Nephron (organoid): Measurements from ENCODE around the gene NAP1L5.
A peak's percentile ranks its signal among the peaks of the same experiment; 100 is the strongest.

Experiments used
- H3K27ac Mint-ChIP-seq, 3 experiments: 2 replicates each; pipeline ENCODE4 v1.8.0; 2020; ENCODE audit warnings: mixed read lengths in 3 of 3, mild to moderate bottlenecking in 2 of 3, moderate library complexity in 1 of 3
- H3K27me3 Mint-ChIP-seq: 2 replicates; pipeline ENCODE4 v1.8.0; 2021; ENCODE audit warnings: low read depth, mild to moderate bottlenecking, moderate library complexity, mixed read lengths
- H3K36me3 Mint-ChIP-seq: 2 replicates; pipeline ENCODE4 v1.8.0; 2020; ENCODE audit warnings: low read depth, mixed read lengths
- H3K4me1 Mint-ChIP-seq: 2 replicates; pipeline ENCODE4 v1.8.0; 2020; ENCODE audit warnings: mixed read lengths
- H3K4me3 Mint-ChIP-seq, 3 experiments: 2 replicates each; pipeline ENCODE4 v1.8.0; 2020; ENCODE audit warnings: mild to moderate bottlenecking in 3 of 3, mixed read lengths in 3 of 3, moderate library complexity in 2 of 3
- H3K9me3 Mint-ChIP-seq: 2 replicates; pipeline ENCODE4 v1.8.0; 2020; ENCODE audit warnings: mixed read lengths
- CTCF ChIP-seq, 3 experiments: fragments of 200-600 bp; sonication (generic); IDR thresholded peaks; one replicate each; pipeline ENCODE4 v1.5.0; 2021; ENCODE audit warnings: antibody characterized with exemption in 3 of 3; ENCODE audit not compliant: unreplicated experiment in 3 of 3

Gene NAP1L5

GRCh38 chr4:88744609-88745008 lies 47.0 kb upstream of the NAP1L5 start:
- Mint-ChIP-seq H3K9me3 (no peaks in the 10 kb centered on the region), H3K36me3 (peaks cover 95% of the 10 kb centered on the region), H3K27ac (peak overlapping the region in 2 of 3 experiments; percentile 11 to 22), H3K4me3 (no peak overlapping the region), H3K27me3 (no peaks in the 10 kb centered on the region), H3K4me1 (peaks cover 37% of the 10 kb centered on the region)
- TF ChIP-seq CTCF (IDR thresholded peaks at IDR 0.05; ENCODE audit: unreplicated experiment in 3 of 3): no peak

GRCh38 chr4:88743696-88744095 lies 46.1 kb upstream of the NAP1L5 start:
- TF ChIP-seq CTCF (IDR thresholded peaks at IDR 0.05; ENCODE audit: unreplicated experiment in 3 of 3): no peak
- Mint-ChIP-seq H3K36me3 (peaks cover 89% of the 10 kb centered on the region), H3K27me3 (no peaks in the 10 kb centered on the region), H3K4me3 (no peak overlapping the region), H3K27ac (no peak overlapping the region), H3K9me3 (no peaks in the 10 kb centered on the region), H3K4me1 (peaks cover 38% of the 10 kb centered on the region)

GRCh38 chr4:88742561-88742960 lies 44.9 kb upstream of the NAP1L5 start:
- Mint-ChIP-seq H3K4me3 (no peak overlapping the region), H3K4me1 (peaks cover 50% of the 10 kb centered on the region), H3K27ac (no peak overlapping the region), H3K27me3 (no peaks in the 10 kb centered on the region), H3K36me3 (peaks cover 88% of the 10 kb centered on the region), H3K9me3 (no peaks in the 10 kb centered on the region)
- TF ChIP-seq CTCF (IDR thresholded peaks at IDR 0.05; ENCODE audit: unreplicated experiment in 3 of 3): no peak

- peak overlapping the region; percentile 67 to 89 (median 82) for H3K27ac Mint-ChIP-seq
- peak overlapping the region in 1 of 3 experiments; percentile 21 for H3K4me3 Mint-ChIP-seq
- no peaks in the 10 kb centered on the region for H3K9me3 Mint-ChIP-seq
- H3K27me3 Mint-ChIP-seq: no peaks in the 10 kb centered on the region
- H3K36me3 Mint-ChIP-seq: peaks cover 68% of the 10 kb centered on the region
- peaks cover 37% of the 10 kb centered on the region for H3K4me1 Mint-ChIP-seq
- no peak for TF ChIP-seq CTCF (IDR thresholded peaks at IDR 0.05; ENCODE audit: unreplicated experiment in 3 of 3)
Observed at GRCh38 chr4:88738180-88738579, 40.6 kb upstream of the NAP1L5 start.

- no peaks in the 10 kb centered on the region for H3K9me3 Mint-ChIP-seq
- H3K4me3 Mint-ChIP-seq: peak overlapping the region; percentile 21 to 52 (median 37)
- peak overlapping the region; percentile 67 to 89 (median 82) for H3K27ac Mint-ChIP-seq
- peaks cover 37% of the 10 kb centered on the region for H3K4me1 Mint-ChIP-seq
- TF ChIP-seq CTCF (IDR thresholded peaks at IDR 0.05; ENCODE audit: unreplicated experiment in 3 of 3): no peak
- H3K36me3 Mint-ChIP-seq: peaks cover 67% of the 10 kb centered on the region
- no peaks in the 10 kb centered on the region for H3K27me3 Mint-ChIP-seq
Observed at GRCh38 chr4:88737307-88737941, 39.8 kb upstream of the NAP1L5 start.

GRCh38 chr4:88736264-88736663 lies 38.6 kb upstream of the NAP1L5 start:
- peaks cover 66% of the 10 kb centered on the region for H3K36me3 Mint-ChIP-seq
- peak overlapping the region in 1 of 3 experiments; percentile 48 for H3K4me3 Mint-ChIP-seq
- H3K4me1 Mint-ChIP-seq: peaks cover 40% of the 10 kb centered on the region
- H3K27ac Mint-ChIP-seq: peak overlapping the region; percentile 67 to 89 (median 82)
- no peak for TF ChIP-seq CTCF (IDR thresholded peaks at IDR 0.05; ENCODE audit: unreplicated experiment in 3 of 3)
- H3K9me3 Mint-ChIP-seq: no peaks in the 10 kb centered on the region
- H3K27me3 Mint-ChIP-seq: no peaks in the 10 kb centered on the region
